ENCODE results near the gene FBXW2.

The FBXW2 gene

GRCh38 chr9:120714088-120714845 is 78.9 kb downstream of the FBXW2 start, which contains the start of gene MEGF9:
TSS of gene MEGF9 (minus strand) at chr9:120714470. CDS start at chr9:120714358, 112 bp downstream.
- POLR2A ChIA-PET, result interaction anchor here (0.6 to 2.0 kb wide), 5 partner anchors 12 to 215 kb away, joined by 3 to 11 read pairs (median 4); no protein-coding TSS in a partner anchor
- peak; percentile 96 for DNase-seq (ENCODE audit: extremely low spot score)
- CTCF ChIA-PET, result interaction anchor here (0.6 kb wide), 1 partner anchor 94 kb away, joined by 4 read pairs; no protein-coding TSS in a partner anchor
- TF ChIP-seq PKNOX1 (IDR thresholded peaks at IDR 0.05), result peak; percentile 98
- TF ChIP-seq CTBP1 (IDR thresholded peaks at IDR 0.05; ENCODE audit: borderline replicate concordance), result no peak
- TF ChIP-seq LEF1 (IDR thresholded peaks at IDR 0.05; ENCODE audit: borderline replicate concordance), result no peak
- no peak for TF ChIP-seq FOXM1 (IDR thresholded peaks at IDR 0.05; ENCODE audit: borderline replicate concordance)

- TF ChIP-seq L3MBTL2 (conservative IDR thresholded peaks at IDR 0.05), result peak; percentile 37; the same call in 1 of the 2 replicates
- TF ChIP-seq NFRKB (IDR thresholded peaks at IDR 0.05), result no peak
- ChIA-PET CTCF (no interaction called here), POLR2A (no interaction called here)
- DNase-seq (ENCODE audit: extremely low spot score), result peak; percentile 16
Measured at GRCh38 chr9:120713257-120714087, 79.7 kb downstream of the FBXW2 start.

- ChIA-PET CTCF (interaction anchor here (0.8 to 1.0 kb wide), 2 partner anchors 11 to 125 kb away, joined by 3 to 4 read pairs; no protein-coding TSS in a partner anchor), POLR2A (no interaction called here)
- no peak for DNase-seq (ENCODE audit: extremely low spot score)
- TF ChIP-seq FOXK2 (IDR thresholded peaks at IDR 0.05), result no peak
- no peak for TF ChIP-seq ZNF384 (IDR thresholded peaks at IDR 0.05)
- no peak for TF ChIP-seq SUZ12 (IDR thresholded peaks at IDR 0.05)
- no peak for TF ChIP-seq ELF4 (IDR thresholded peaks at IDR 0.05)
- TF ChIP-seq LEF1 (IDR thresholded peaks at IDR 0.05; ENCODE audit: borderline replicate concordance), result no peak
- TF ChIP-seq PKNOX1 (IDR thresholded peaks at IDR 0.05), result no peak
- no peak for TF ChIP-seq BHLHE40 (IDR thresholded peaks at IDR 0.05; ENCODE audit: borderline replicate concordance)
- no peak for TF ChIP-seq SP1 (IDR thresholded peaks at IDR 0.05)
- TF ChIP-seq FOXA1 (IDR thresholded peaks at IDR 0.05), result no peak
- no peak for TF ChIP-seq L3MBTL2 (conservative IDR thresholded peaks at IDR 0.05)
- TF ChIP-seq HDGF (IDR thresholded peaks at IDR 0.05; ENCODE audit: borderline replicate concordance), result no peak
- no peak for TF ChIP-seq NFRKB (IDR thresholded peaks at IDR 0.05)
- no peak for TF ChIP-seq TARDBP (IDR thresholded peaks at IDR 0.05)
- TF ChIP-seq FOXM1 (IDR thresholded peaks at IDR 0.05; ENCODE audit: borderline replicate concordance), result no peak
Measured at GRCh38 chr9:120712539-120713031, 80.6 kb downstream of the FBXW2 start.

- no peak for DNase-seq (ENCODE audit: extremely low spot score)
- POLR2A ChIA-PET, result no interaction called here
- CTCF ChIA-PET, result interaction anchor here (0.8 to 1.0 kb wide), 2 partner anchors 10 to 125 kb away, joined by 3 to 4 read pairs; no protein-coding TSS in a partner anchor
Measured at GRCh38 chr9:120711841-120712538, 81.2 kb downstream of the FBXW2 start.

GRCh38 chr9:120711354-120711753 is 81.9 kb downstream of the FBXW2 start:
- CTCF ChIA-PET, result no interaction called here
- POLR2A ChIA-PET, result no interaction called here
- DNase-seq (ENCODE audit: extremely low spot score), result no peak
- TF ChIP-seq BHLHE40 (IDR thresholded peaks at IDR 0.05; ENCODE audit: borderline replicate concordance) (no peak), TARDBP (IDR thresholded peaks at IDR 0.05) (no peak), SP1 (IDR thresholded peaks at IDR 0.05) (no peak), ARNT (IDR thresholded peaks at IDR 0.05) (no peak), FOXA1 (IDR thresholded peaks at IDR 0.05) (no peak), SUZ12 (IDR thresholded peaks at IDR 0.05) (no peak), PKNOX1 (IDR thresholded peaks at IDR 0.05) (no peak), ZNF384 (IDR thresholded peaks at IDR 0.05) (no peak), L3MBTL2 (conservative IDR thresholded peaks at IDR 0.05) (no peak), LEF1 (IDR thresholded peaks at IDR 0.05; ENCODE audit: borderline replicate concordance) (no peak), FOXK2 (IDR thresholded peaks at IDR 0.05) (no peak), NFRKB (IDR thresholded peaks at IDR 0.05) (no peak), FOXM1 (IDR thresholded peaks at IDR 0.05; ENCODE audit: borderline replicate concordance) (no peak)

More at GRCh38 chr9:120711841-120712538, 81.2 kb downstream of the FBXW2 start:
- TF ChIP-seq TARDBP (IDR thresholded peaks at IDR 0.05) (no peak), HDGF (IDR thresholded peaks at IDR 0.05; ENCODE audit: borderline replicate concordance) (no peak), FOXA1 (IDR thresholded peaks at IDR 0.05) (no peak), CTBP1 (IDR thresholded peaks at IDR 0.05; ENCODE audit: borderline replicate concordance) (no peak), SP1 (IDR thresholded peaks at IDR 0.05) (no peak), ARNT (IDR thresholded peaks at IDR 0.05) (no peak), LEF1 (IDR thresholded peaks at IDR 0.05; ENCODE audit: borderline replicate concordance) (no peak), FOXM1 (IDR thresholded peaks at IDR 0.05; ENCODE audit: borderline replicate concordance) (no peak), ZNF384 (IDR thresholded peaks at IDR 0.05) (no peak), PKNOX1 (IDR thresholded peaks at IDR 0.05) (no peak), BHLHE40 (IDR thresholded peaks at IDR 0.05; ENCODE audit: borderline replicate concordance) (no peak), L3MBTL2 (conservative IDR thresholded peaks at IDR 0.05) (no peak), ELF4 (IDR thresholded peaks at IDR 0.05) (no peak), SUZ12 (IDR thresholded peaks at IDR 0.05) (no peak), NFRKB (IDR thresholded peaks at IDR 0.05) (no peak), FOXK2 (IDR thresholded peaks at IDR 0.05) (no peak)
